SK-N-SH treated with all-trans-retinoic acid at 6 μM for 48 hours (cell line): ENCODE measurements around the gene WEE2.

Experiments used
- ATAC-seq: fragments of 200-7000 bp; cut with Tn5 transposase; 3 replicates; pipeline ENCODE4 v1.9.1; 2020; ENCODE audit warnings: mild to moderate bottlenecking, moderate library complexity
- ARNTL ChIP-seq: fragments of 450-650 bp; formaldehyde crosslinking; IDR thresholded peaks from 2 replicates; pipeline ENCODE4 v1.5.0; 2020; ENCODE audit warnings: low read depth, mild to moderate bottlenecking, moderate library complexity, borderline replicate concordance
- BACH2 ChIP-seq: fragments of 250-450 bp; sonication (Bioruptor Pico); IDR thresholded peaks from 2 replicates; pipeline ENCODE4 v1.9.0; 2021; ENCODE audit warnings: mild to moderate bottlenecking, borderline replicate concordance
- CSDC2 ChIP-seq: fragments of 250-450 bp; sonication (Bioruptor Pico); IDR thresholded peaks from 2 replicates; pipeline ENCODE4 v1.5.0; 2020; ENCODE audit warnings: mild to moderate bottlenecking, moderate library complexity
- ESRRG ChIP-seq: fragments of 250-450 bp; sonication (Bioruptor Pico); IDR thresholded peaks from 2 replicates; pipeline ENCODE4 v1.6.1; 2021; ENCODE audit warnings: mild to moderate bottlenecking
- GLIS3 ChIP-seq: fragments of 250-450 bp; sonication (Bioruptor Pico); IDR thresholded peaks from 2 replicates; pipeline ENCODE4 v1.5.0; 2020; ENCODE audit warnings: mild to moderate bottlenecking, moderate library complexity
- ISL1 ChIP-seq: fragments of 250-450 bp; sonication (Bioruptor Pico); IDR thresholded peaks from 2 replicates; pipeline ENCODE4 v2.1.2; 2022; ENCODE audit warnings: mild to moderate bottlenecking, moderate library complexity
- PPARA ChIP-seq: fragments of 250-450 bp; sonication (Bioruptor Pico); IDR thresholded peaks from 2 replicates; pipeline ENCODE4 v1.5.0; 2020; ENCODE audit warnings: mild to moderate bottlenecking, borderline replicate concordance
- SNAI2 ChIP-seq: fragments of 250-450 bp; sonication (Bioruptor Pico); IDR thresholded peaks from 2 replicates; pipeline ENCODE4 v1.5.0; 2020; ENCODE audit warnings: mild to moderate bottlenecking, moderate library complexity
- TCF4 ChIP-seq: fragments of 250-450 bp; sonication (Bioruptor Pico); IDR thresholded peaks from 2 replicates; pipeline ENCODE4 v1.8.0; 2021; ENCODE audit warnings: mild to moderate bottlenecking, moderate library complexity, borderline replicate concordance
- TOX ChIP-seq: fragments of 250-450 bp; sonication (Bioruptor Pico); IDR thresholded peaks from 2 replicates; pipeline ENCODE4 v1.8.0; 2021; ENCODE audit warnings: mild to moderate bottlenecking, moderate library complexity, borderline replicate concordance
- ZC3H10 ChIP-seq: fragments of 250-450 bp; sonication (Bioruptor Pico); IDR thresholded peaks from 2 replicates; pipeline ENCODE4 v1.5.1; 2021; ENCODE audit warnings: mild to moderate bottlenecking, moderate library complexity
- ZFP3 ChIP-seq: fragments of 250-450 bp; sonication (Bioruptor Pico); IDR thresholded peaks from 2 replicates; pipeline ENCODE4 v1.5.0; 2020; ENCODE audit warnings: mild to moderate bottlenecking, moderate library complexity
- ZNF565 ChIP-seq: fragments of 450-650 bp; formaldehyde crosslinking; conservative IDR thresholded peaks from 2 replicates; pipeline ENCODE4 v1.5.0; 2020; ENCODE audit warnings: low read depth, mild to moderate bottlenecking, moderate library complexity
- ZNF70 ChIP-seq: fragments of 450-650 bp; formaldehyde crosslinking; IDR thresholded peaks from 2 replicates; pipeline ENCODE4 v1.5.0; 2020; ENCODE audit warnings: mild to moderate bottlenecking, moderate library complexity
- ZNF8 ChIP-seq: fragments of 450-650 bp; formaldehyde crosslinking; IDR thresholded peaks from 2 replicates; pipeline ENCODE4 v1.5.0; 2020; ENCODE audit warnings: mild to moderate bottlenecking, moderate library complexity
- TF ChIP-seq, protein P1 (sequence below): fragments of 250-450 bp; sonication (Bioruptor Pico); IDR thresholded peaks from 2 replicates; pipeline ENCODE4 v1.8.0; 2020; ENCODE audit warnings: mild to moderate bottlenecking, moderate library complexity, borderline replicate concordance
- TF ChIP-seq, protein P2 (sequence below): fragments of 250-450 bp; sonication (Bioruptor Pico); IDR thresholded peaks from 2 replicates; pipeline ENCODE4 v1.5.1; 2021; ENCODE audit warnings: mild to moderate bottlenecking, moderate library complexity
- TF ChIP-seq, protein P3 (sequence below): fragments of 250-450 bp; sonication (Bioruptor Pico); IDR thresholded peaks from 2 replicates; pipeline ENCODE4 v1.8.0; 2021; ENCODE audit warnings: low read depth, mild to moderate bottlenecking, moderate library complexity, borderline replicate concordance
- TF ChIP-seq, protein P4 (sequence below): fragments of 250-450 bp; sonication (Bioruptor Pico); IDR thresholded peaks from 2 replicates; pipeline ENCODE4 v1.5.0; 2020; ENCODE audit warnings: mild to moderate bottlenecking, moderate library complexity
- TF ChIP-seq, protein P5 (sequence below): fragments of 250-450 bp; sonication (Bioruptor Pico); IDR thresholded peaks from 2 replicates; pipeline ENCODE4 v1.5.1; 2020; ENCODE audit warnings: low read depth, mild to moderate bottlenecking, moderate library complexity

WEE2 gene

DNA sequence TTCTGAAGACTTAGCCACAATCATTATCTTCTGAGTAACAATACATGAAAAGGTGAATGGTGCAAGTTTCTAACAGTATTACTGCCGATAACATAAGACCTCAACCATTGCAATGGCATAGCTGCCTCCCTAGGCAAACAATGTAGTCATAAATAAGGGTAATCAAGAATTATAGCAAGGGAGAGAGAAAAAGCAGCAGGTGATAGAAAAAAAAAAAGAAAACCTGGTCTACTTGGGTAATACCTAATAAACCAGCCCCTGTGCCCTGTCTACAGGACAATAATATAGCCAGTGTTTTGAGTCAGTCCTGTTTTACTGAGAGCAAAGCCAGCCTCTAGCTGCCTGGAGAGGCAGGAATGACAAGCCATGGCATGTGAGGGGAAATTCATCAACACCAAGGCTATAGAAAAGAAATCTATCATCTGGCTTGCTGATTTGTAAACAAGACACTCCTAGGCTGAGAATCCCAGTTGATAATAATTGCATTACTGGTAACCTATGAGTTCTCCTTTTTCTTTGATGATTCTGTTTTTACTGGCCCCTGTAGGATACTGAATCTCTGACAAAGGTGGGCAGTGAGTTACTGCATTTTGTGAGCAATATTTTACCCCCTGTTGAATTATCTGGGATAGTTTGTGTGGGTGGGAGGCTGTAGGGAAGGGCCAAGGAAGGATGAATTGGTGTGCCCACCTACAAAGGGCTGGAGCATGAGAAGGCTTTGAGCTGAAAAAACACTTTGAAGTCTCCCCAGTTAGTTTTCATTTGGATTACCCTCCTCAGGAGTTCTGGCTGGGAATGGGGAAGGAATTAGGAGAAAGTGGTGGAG lies 1.7 kb upstream of the WEE2 start:
- no peak for ATAC-seq
- no peak for TF ChIP-seq ISL1 (CRISPR knock-in tag)
- TF ChIP-seq ESRRG = no peak
- no peak for TF ChIP-seq TOX (CRISPR knock-in tag)
- no peak for TF ChIP-seq TCF4
- TF ChIP-seq, protein P1, sequence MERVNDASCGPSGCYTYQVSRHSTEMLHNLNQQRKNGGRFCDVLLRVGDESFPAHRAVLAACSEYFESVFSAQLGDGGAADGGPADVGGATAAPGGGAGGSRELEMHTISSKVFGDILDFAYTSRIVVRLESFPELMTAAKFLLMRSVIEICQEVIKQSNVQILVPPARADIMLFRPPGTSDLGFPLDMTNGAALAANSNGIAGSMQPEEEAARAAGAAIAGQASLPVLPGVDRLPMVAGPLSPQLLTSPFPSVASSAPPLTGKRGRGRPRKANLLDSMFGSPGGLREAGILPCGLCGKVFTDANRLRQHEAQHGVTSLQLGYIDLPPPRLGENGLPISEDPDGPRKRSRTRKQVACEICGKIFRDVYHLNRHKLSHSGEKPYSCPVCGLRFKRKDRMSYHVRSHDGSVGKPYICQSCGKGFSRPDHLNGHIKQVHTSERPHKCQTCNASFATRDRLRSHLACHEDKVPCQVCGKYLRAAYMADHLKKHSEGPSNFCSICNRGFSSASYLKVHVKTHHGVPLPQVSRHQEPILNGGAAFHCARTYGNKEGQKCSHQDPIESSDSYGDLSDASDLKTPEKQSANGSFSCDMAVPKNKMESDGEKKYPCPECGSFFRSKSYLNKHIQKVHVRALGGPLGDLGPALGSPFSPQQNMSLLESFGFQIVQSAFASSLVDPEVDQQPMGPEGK (CRISPR knock-in tag) = no peak

DNA sequence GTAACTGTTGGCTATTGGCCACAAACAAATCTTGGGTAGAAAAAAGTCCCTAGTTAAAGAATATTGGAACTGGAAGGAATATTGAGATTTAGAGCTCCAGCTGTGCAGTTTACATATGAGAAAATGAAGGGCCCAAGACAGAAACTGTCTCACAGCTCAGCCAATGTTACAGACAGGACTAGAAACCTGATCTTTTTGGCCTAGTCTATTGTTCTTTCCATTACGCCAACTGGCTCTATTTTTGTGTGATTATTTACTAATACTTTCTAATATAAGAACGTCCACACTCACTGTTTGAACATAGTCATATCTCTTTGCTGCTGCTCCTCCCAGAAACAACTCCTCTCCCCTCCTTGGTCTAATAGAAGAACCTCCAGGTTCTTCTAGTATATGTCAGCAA lies 1.2 kb downstream of the WEE2 start:
- ATAC-seq = no peak

DNA sequence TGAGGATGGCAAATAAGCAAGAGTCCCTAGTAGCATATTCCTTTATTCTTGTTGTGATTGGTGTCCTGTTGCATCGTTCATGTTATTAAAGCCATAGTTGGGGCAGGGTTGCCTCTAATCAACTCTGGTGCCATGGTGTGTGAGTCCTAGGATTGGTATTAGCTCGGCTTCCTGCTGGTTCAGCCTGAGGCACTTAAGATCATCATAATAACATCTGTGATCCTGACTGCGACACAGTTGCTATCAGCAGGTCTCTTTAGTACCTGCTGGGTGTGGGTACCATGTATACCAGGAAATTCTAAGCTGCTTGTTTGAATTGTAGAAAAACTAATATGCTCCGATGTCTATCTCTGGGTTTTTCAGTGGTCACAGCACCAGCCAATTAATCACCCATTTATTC lies 1.6 kb downstream of the WEE2 start:
- TF ChIP-seq SNAI2 (CRISPR knock-in tag) (no peak), GLIS3 (no peak), ARNTL (CRISPR knock-in tag) (no peak), ZNF565 (CRISPR knock-in tag) (no peak), ZNF8 (CRISPR knock-in tag) (no peak), TOX (CRISPR knock-in tag) (no peak), ISL1 (CRISPR knock-in tag) (no peak), ZNF70 (CRISPR knock-in tag) (no peak), ZFP3 (CRISPR knock-in tag) (no peak), CSDC2 (CRISPR knock-in tag) (no peak)
- TF ChIP-seq, protein P2, sequence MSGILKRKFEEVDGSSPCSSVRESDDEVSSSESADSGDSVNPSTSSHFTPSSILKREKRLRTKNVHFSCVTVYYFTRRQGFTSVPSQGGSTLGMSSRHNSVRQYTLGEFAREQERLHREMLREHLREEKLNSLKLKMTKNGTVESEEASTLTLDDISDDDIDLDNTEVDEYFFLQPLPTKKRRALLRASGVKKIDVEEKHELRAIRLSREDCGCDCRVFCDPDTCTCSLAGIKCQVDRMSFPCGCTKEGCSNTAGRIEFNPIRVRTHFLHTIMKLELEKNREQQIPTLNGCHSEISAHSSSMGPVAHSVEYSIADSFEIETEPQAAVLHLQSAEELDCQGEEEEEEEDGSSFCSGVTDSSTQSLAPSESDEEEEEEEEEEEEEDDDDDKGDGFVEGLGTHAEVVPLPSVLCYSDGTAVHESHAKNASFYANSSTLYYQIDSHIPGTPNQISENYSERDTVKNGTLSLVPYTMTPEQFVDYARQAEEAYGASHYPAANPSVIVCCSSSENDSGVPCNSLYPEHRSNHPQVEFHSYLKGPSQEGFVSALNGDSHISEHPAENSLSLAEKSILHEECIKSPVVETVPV (CRISPR knock-in tag) = no peak
- TF ChIP-seq, protein P3, sequence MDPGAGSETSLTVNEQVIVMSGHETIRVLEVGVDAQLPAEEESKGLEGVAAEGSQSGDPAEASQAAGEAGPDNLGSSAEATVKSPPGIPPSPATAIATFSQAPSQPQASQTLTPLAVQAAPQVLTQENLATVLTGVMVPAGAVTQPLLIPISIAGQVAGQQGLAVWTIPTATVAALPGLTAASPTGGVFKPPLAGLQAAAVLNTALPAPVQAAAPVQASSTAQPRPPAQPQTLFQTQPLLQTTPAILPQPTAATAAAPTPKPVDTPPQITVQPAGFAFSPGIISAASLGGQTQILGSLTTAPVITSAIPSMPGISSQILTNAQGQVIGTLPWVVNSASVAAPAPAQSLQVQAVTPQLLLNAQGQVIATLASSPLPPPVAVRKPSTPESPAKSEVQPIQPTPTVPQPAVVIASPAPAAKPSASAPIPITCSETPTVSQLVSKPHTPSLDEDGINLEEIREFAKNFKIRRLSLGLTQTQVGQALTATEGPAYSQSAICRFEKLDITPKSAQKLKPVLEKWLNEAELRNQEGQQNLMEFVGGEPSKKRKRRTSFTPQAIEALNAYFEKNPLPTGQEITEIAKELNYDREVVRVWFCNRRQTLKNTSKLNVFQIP (CRISPR knock-in tag) = no peak
- TF ChIP-seq, protein P4, sequence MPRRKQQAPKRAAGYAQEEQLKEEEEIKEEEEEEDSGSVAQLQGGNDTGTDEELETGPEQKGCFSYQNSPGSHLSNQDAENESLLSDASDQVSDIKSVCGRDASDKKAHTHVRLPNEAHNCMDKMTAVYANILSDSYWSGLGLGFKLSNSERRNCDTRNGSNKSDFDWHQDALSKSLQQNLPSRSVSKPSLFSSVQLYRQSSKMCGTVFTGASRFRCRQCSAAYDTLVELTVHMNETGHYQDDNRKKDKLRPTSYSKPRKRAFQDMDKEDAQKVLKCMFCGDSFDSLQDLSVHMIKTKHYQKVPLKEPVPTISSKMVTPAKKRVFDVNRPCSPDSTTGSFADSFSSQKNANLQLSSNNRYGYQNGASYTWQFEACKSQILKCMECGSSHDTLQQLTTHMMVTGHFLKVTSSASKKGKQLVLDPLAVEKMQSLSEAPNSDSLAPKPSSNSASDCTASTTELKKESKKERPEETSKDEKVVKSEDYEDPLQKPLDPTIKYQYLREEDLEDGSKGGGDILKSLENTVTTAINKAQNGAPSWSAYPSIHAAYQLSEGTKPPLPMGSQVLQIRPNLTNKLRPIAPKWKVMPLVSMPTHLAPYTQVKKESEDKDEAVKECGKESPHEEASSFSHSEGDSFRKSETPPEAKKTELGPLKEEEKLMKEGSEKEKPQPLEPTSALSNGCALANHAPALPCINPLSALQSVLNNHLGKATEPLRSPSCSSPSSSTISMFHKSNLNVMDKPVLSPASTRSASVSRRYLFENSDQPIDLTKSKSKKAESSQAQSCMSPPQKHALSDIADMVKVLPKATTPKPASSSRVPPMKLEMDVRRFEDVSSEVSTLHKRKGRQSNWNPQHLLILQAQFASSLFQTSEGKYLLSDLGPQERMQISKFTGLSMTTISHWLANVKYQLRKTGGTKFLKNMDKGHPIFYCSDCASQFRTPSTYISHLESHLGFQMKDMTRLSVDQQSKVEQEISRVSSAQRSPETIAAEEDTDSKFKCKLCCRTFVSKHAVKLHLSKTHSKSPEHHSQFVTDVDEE (CRISPR knock-in tag) = no peak
- TF ChIP-seq, protein P5, sequence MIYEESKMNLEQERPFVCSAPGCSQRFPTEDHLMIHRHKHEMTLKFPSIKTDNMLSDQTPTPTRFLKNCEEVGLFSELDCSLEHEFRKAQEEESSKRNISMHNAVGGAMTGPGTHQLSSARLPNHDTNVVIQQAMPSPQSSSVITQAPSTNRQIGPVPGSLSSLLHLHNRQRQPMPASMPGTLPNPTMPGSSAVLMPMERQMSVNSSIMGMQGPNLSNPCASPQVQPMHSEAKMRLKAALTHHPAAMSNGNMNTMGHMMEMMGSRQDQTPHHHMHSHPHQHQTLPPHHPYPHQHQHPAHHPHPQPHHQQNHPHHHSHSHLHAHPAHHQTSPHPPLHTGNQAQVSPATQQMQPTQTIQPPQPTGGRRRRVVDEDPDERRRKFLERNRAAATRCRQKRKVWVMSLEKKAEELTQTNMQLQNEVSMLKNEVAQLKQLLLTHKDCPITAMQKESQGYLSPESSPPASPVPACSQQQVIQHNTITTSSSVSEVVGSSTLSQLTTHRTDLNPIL (CRISPR knock-in tag) = no peak
- TF ChIP-seq, all 23 proteins: peak for 0
- ATAC-seq = no peak

More for the DNA sequence above, 1.2 kb downstream of the WEE2 start:
- TF ChIP-seq ZC3H10 (no peak), PPARA (CRISPR knock-in tag) (no peak), CSDC2 (CRISPR knock-in tag) (no peak), BACH2 (CRISPR knock-in tag) (no peak)
